Measurements from ENCODE around the gene MYH3.

The MYH3 gene

DNA sequence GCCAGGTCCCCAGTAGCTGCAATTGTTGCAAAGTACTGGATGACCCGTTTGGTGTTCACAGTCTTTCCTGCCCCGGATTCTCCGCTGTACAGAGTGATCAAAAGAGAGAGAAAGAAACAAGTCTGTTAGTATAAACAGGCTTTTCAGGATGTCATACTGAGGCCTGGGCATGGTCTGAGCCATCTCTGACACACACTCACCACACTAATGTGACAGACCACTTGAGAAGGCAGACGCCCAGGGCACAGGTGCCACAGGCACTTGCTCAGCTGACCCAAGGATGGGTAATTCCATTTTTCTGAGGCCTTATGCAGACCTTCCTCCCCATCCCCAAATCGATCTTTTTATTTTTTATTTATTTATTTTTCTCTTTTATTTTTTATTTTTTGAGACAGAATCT is 7.5 kb downstream of the MYH3 start:
- Histone ChIP-seq H3K79me2 (ENCODE audit: control insufficient read depth, low read length) (no peaks in the 10 kb centered on the region), H3K4me3 (ENCODE audit: low read length) (no peak overlapping the region), H3F3A (ENCODE audit: control insufficient read depth, insufficient read depth) (no peaks in the 10 kb centered on the region), H3K9me3 (ENCODE audit: control insufficient read depth, insufficient read depth, low read length) (no peaks in the 10 kb centered on the region), H3K4me1 (ENCODE audit: control insufficient read depth, low read length) (no peaks in the 10 kb centered on the region), H3K4me2 (ENCODE audit: low read length) (no peak overlapping the region), H3K27ac (ENCODE audit: low read depth, low read length) (no peak overlapping the region), H3K36me3 (ENCODE audit: control insufficient read depth, low read length) (no peaks in the 10 kb centered on the region), H3K27me3 (ENCODE audit: control insufficient read depth, low read length) (no peaks in the 10 kb centered on the region), H3K9me2 (replicated peaks; ENCODE audit: control insufficient read depth, low read length) (no peaks in the 10 kb centered on the region), H4K20me1 (ENCODE audit: control insufficient read depth, insufficient read depth, low read depth, low read length) (no peaks in the 10 kb centered on the region)
- TF ChIP-seq, protein P1, sequence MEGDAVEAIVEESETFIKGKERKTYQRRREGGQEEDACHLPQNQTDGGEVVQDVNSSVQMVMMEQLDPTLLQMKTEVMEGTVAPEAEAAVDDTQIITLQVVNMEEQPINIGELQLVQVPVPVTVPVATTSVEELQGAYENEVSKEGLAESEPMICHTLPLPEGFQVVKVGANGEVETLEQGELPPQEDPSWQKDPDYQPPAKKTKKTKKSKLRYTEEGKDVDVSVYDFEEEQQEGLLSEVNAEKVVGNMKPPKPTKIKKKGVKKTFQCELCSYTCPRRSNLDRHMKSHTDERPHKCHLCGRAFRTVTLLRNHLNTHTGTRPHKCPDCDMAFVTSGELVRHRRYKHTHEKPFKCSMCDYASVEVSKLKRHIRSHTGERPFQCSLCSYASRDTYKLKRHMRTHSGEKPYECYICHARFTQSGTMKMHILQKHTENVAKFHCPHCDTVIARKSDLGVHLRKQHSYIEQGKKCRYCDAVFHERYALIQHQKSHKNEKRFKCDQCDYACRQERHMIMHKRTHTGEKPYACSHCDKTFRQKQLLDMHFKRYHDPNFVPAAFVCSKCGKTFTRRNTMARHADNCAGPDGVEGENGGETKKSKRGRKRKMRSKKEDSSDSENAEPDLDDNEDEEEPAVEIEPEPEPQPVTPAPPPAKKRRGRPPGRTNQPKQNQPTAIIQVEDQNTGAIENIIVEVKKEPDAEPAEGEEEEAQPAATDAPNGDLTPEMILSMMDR (IDR thresholded peaks at IDR 0.05; ENCODE audit: low read depth, low read length, poor library complexity, severe bottlenecking): no peak
- TF ChIP-seq EZH2phosphoT487 (IDR thresholded peaks at IDR 0.05; ENCODE audit: borderline replicate concordance, low read length): no peak

DNA sequence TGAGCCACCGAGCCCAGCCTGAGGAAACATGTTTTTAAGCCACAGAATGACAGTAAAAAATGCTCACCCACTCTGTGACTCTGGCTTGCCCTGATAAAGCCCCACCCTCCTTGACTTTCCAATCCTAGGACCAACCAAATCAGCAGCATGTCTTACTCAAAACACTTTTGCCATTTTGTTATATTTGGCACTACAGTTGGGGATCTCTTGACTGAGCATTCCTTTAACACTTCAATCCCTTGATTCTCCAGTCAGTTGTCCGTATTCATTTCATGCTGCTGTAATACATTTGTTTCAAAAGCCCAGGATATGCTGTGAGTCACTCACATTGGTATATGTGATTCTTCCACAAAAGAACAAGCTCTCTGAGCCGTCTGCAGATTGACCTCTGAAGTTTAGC is 8.2 kb downstream of the MYH3 start:
- H3K27me3 ChIP-seq (ENCODE audit: control insufficient read depth, low read length): no peaks in the 10 kb centered on the region
- H3K27ac ChIP-seq (ENCODE audit: low read depth, low read length): no peak overlapping the region
- H3K4me2 ChIP-seq (ENCODE audit: low read length): no peak overlapping the region
- no peaks in the 10 kb centered on the region for H3K36me3 ChIP-seq (ENCODE audit: control insufficient read depth, low read length)
- H3K9me3 ChIP-seq (ENCODE audit: control insufficient read depth, insufficient read depth, low read length): no peaks in the 10 kb centered on the region
- H3K4me1 ChIP-seq (ENCODE audit: control insufficient read depth, low read length): no peaks in the 10 kb centered on the region
- H3F3A ChIP-seq (ENCODE audit: control insufficient read depth, insufficient read depth): no peaks in the 10 kb centered on the region
- no peaks in the 10 kb centered on the region for H3K79me2 ChIP-seq (ENCODE audit: control insufficient read depth, low read length)
- H4K20me1 ChIP-seq (ENCODE audit: control insufficient read depth, insufficient read depth, low read depth, low read length): no peaks in the 10 kb centered on the region
- TF ChIP-seq, protein P1 (IDR thresholded peaks at IDR 0.05; ENCODE audit: low read depth, low read length, poor library complexity, severe bottlenecking): no peak
- TF ChIP-seq EZH2phosphoT487 (IDR thresholded peaks at IDR 0.05; ENCODE audit: borderline replicate concordance, low read length): no peak
- H3K9me2 ChIP-seq (replicated peaks; ENCODE audit: control insufficient read depth, low read length): no peaks in the 10 kb centered on the region
- H3K4me3 ChIP-seq (ENCODE audit: low read length): no peak overlapping the region

DNA sequence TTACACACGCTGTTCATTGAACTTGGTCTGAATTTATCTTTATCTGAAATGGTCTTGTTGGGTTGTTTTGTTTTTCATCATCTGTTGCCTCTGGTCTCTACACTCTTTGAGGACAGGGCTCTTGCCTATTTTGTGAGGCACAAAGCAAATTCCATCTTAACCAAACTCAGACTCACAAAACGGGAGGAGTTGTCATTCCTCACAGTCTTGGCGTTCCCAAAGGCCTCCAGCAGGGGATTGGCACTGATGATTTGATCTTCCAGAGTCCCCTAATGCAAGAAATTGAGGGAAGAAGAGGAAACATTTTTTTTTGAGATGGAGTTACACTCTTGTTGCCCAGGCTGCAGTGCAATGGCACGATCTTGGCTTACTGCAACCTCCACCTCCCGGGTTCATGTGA is 8.7 kb downstream of the MYH3 start:
- no peaks in the 10 kb centered on the region for H3K9me3 ChIP-seq (ENCODE audit: control insufficient read depth, insufficient read depth, low read length)
- no peaks in the 10 kb centered on the region for H4K20me1 ChIP-seq (ENCODE audit: control insufficient read depth, insufficient read depth, low read depth, low read length)
- no peak overlapping the region for H3K4me3 ChIP-seq (ENCODE audit: low read length)
- no peaks in the 10 kb centered on the region for H3K27me3 ChIP-seq (ENCODE audit: control insufficient read depth, low read length)
- no peaks in the 10 kb centered on the region for H3K79me2 ChIP-seq (ENCODE audit: control insufficient read depth, low read length)
- H3F3A ChIP-seq (ENCODE audit: control insufficient read depth, insufficient read depth): no peaks in the 10 kb centered on the region
- H3K4me2 ChIP-seq (ENCODE audit: low read length): no peak overlapping the region
- H3K36me3 ChIP-seq (ENCODE audit: control insufficient read depth, low read length): no peaks in the 10 kb centered on the region
- H3K27ac ChIP-seq (ENCODE audit: low read depth, low read length): no peak overlapping the region
- H3K4me1 ChIP-seq (ENCODE audit: control insufficient read depth, low read length): no peaks in the 10 kb centered on the region
- no peaks in the 10 kb centered on the region for H3K9me2 ChIP-seq (replicated peaks; ENCODE audit: control insufficient read depth, low read length)
- TF ChIP-seq, protein P1 (IDR thresholded peaks at IDR 0.05; ENCODE audit: low read depth, low read length, poor library complexity, severe bottlenecking): no peak
- TF ChIP-seq EZH2phosphoT487 (IDR thresholded peaks at IDR 0.05; ENCODE audit: borderline replicate concordance, low read length): no peak

Data from DOHH2 (cell line).